Mesenchymal stem cell (in vitro differentiated cells and primary cell): ENCODE results near the gene ROCK1.

Experiments used
- DNase-seq: peaks from one replicate; pipeline ENCODE4 v3.0.0-alpha.2; 2013
- H2AFZ ChIP-seq: one replicate; pipeline ENCODE4 v1.6.1; 2013; ENCODE audit warnings: low read depth, mild to moderate bottlenecking, control low read depth, inconsistent platforms, low read length, moderate library complexity
- H2AK5ac ChIP-seq: 2 replicates; pipeline ENCODE4 v1.6.1; 2013; ENCODE audit warnings: low read length, moderate library complexity, mild to moderate bottlenecking, inconsistent platforms; ENCODE audit not compliant: severe bottlenecking
- H2BK120ac ChIP-seq: one replicate; pipeline ENCODE4 v1.6.1; 2013; ENCODE audit warnings: low read depth, mild to moderate bottlenecking, inconsistent platforms, low read length, moderate library complexity
- H2BK12ac ChIP-seq, 2 experiments: one replicate each; pipeline ENCODE4 v1.6.1; 2013; ENCODE audit warnings: inconsistent platforms in 2 of 2, low read length in 2 of 2, mild to moderate bottlenecking in 2 of 2, moderate library complexity in 2 of 2, control low read depth in 1 of 2
- H2BK15ac ChIP-seq: one replicate; pipeline ENCODE4 v1.6.1; 2013; ENCODE audit warnings: mild to moderate bottlenecking, low read depth, inconsistent platforms; ENCODE audit not compliant: poor library complexity, severe bottlenecking
- H2BK5ac ChIP-seq: 2 replicates; pipeline ENCODE4 v1.6.1; 2013; ENCODE audit warnings: low read depth, mild to moderate bottlenecking, low read length, control low read depth, inconsistent platforms; ENCODE audit not compliant: poor library complexity, severe bottlenecking
- H3K14ac ChIP-seq, 2 experiments: one replicate each; pipeline ENCODE4 v1.6.1; 2013; ENCODE audit warnings: inconsistent platforms in 2 of 2, low read length in 2 of 2, control low read depth in 1 of 2, mild to moderate bottlenecking in 1 of 2, moderate library complexity in 1 of 2
- H3K18ac ChIP-seq, 2 experiments: one replicate each; pipeline ENCODE4 v1.6.1; 2013; ENCODE audit warnings: inconsistent platforms in 2 of 2, low read length in 2 of 2, control low read depth in 1 of 2, low read depth in 1 of 2, mild to moderate bottlenecking in 1 of 2
- H3K23ac ChIP-seq, 2 experiments: one replicate each; pipeline ENCODE4 v1.6.1; 2013; ENCODE audit warnings: inconsistent platforms in 2 of 2, low read length in 2 of 2, mild to moderate bottlenecking in 2 of 2, moderate library complexity in 2 of 2, control low read depth in 1 of 2
- H3K27ac ChIP-seq: 2 replicates; pipeline ENCODE4 v1.5.1; 2013; ENCODE audit warnings: mild to moderate bottlenecking, moderate library complexity, low read length, control low read depth, inconsistent platforms; ENCODE audit not compliant: poor library complexity, severe bottlenecking
- H3K27me3 ChIP-seq, 2 experiments: 2 replicates each; pipeline versions ENCODE4 v1.6.1 to v1.7.0; 2013; ENCODE audit warnings: low read length in 2 of 2, mild to moderate bottlenecking in 2 of 2, moderate library complexity in 2 of 2, control low read depth in 1 of 2, inconsistent platforms in 1 of 2; ENCODE audit not compliant: control insufficient read depth in 1 of 2, insufficient read depth in 1 of 2
- H3K36me3 ChIP-seq, 2 experiments: 2 replicates each; pipeline versions ENCODE4 v1.6.1 to v1.7.0; 2013; ENCODE audit warnings: low read length in 2 of 2, control low read depth in 1 of 2, inconsistent platforms in 1 of 2, low read depth in 1 of 2, mild to moderate bottlenecking in 1 of 2; ENCODE audit not compliant: insufficient read depth in 2 of 2, control insufficient read depth in 1 of 2
- H3K4ac ChIP-seq, 2 experiments: one replicate each; pipeline ENCODE4 v1.6.1; 2013; ENCODE audit warnings: inconsistent platforms in 2 of 2, low read length in 2 of 2, mild to moderate bottlenecking in 2 of 2, moderate library complexity in 2 of 2, control low read depth in 1 of 2, low read depth in 1 of 2
- H3K4me1 ChIP-seq: 2 replicates; pipeline ENCODE4 v1.6.1; 2013; ENCODE audit warnings: low read depth, low read length, control low read depth; ENCODE audit not compliant: control insufficient read depth, insufficient read depth
- H3K4me2 ChIP-seq: 2 replicates; pipeline ENCODE4 v1.6.1; 2013; ENCODE audit warnings: low read length, mild to moderate bottlenecking, inconsistent platforms; ENCODE audit not compliant: poor library complexity, severe bottlenecking
- H3K4me3 ChIP-seq, 2 experiments: 2 replicates each; pipeline versions ENCODE4 v1.5.1 to v1.7.0; 2013; ENCODE audit warnings: low read length in 2 of 2, mild to moderate bottlenecking in 2 of 2, control low read depth in 1 of 2, low read depth in 1 of 2; ENCODE audit not compliant: insufficient read depth in 1 of 2
- H3K79me1 ChIP-seq: replicated peaks from 2 replicates; pipeline ENCODE4 v1.6.1; 2013; ENCODE audit warnings: mild to moderate bottlenecking, control low read depth, low read length, inconsistent platforms; ENCODE audit not compliant: poor library complexity, severe bottlenecking
- H3K9ac ChIP-seq: 2 replicates; pipeline ENCODE4 v1.7.0; 2013; ENCODE audit warnings: mild to moderate bottlenecking, low read length, moderate library complexity
- H3K9me3 ChIP-seq: 2 replicates; pipeline ENCODE4 v1.7.0; 2013; ENCODE audit warnings: mild to moderate bottlenecking, low read length; ENCODE audit not compliant: control insufficient read depth
- H4K8ac ChIP-seq: one replicate; pipeline ENCODE4 v1.6.1; 2013; ENCODE audit warnings: inconsistent platforms, mild to moderate bottlenecking, low read length, moderate library complexity
- H4K91ac ChIP-seq: one replicate; pipeline ENCODE4 v1.6.1; 2013; ENCODE audit warnings: mild to moderate bottlenecking, low read length, inconsistent platforms
- WGBS: methylation state at CpG from one replicate; pipeline ENCODE4 v1.1.7; 2013; ENCODE audit warnings: mixed read lengths; 5-methylcytosine and 5-hydroxymethylcytosine counted together

The ROCK1 gene

GRCh38 chr18:21063011-21063410 is 48.6 kb downstream of the ROCK1 start:
- no peak overlapping the region for H4K91ac ChIP-seq
- H3K27ac ChIP-seq: no peak overlapping the region
- no peak overlapping the region for H3K9ac ChIP-seq

GRCh38 chr18:21057112-21057511 is 54.5 kb downstream of the ROCK1 start:
- DNase-seq: no peak
- H3K36me3 ChIP-seq: peaks cover 0 to 8% of the 10 kb centered on the region in 2 experiments

More at GRCh38 chr18:21063011-21063410, 48.6 kb downstream of the ROCK1 start:
- no peaks in the 10 kb centered on the region for H3K27me3 ChIP-seq
- H3K79me1 ChIP-seq: peaks cover 22% of the 10 kb centered on the region
- H3K23ac ChIP-seq: no peak overlapping the region
- no peaks in the 10 kb centered on the region for H3K9me3 ChIP-seq
- H3K36me3 ChIP-seq: peaks cover 0 to 24% of the 10 kb centered on the region in 2 experiments
- no peak overlapping the region for H3K14ac ChIP-seq
- no peak overlapping the region for H2BK120ac ChIP-seq
- H2BK5ac ChIP-seq: no peak overlapping the region
- no peak overlapping the region for H3K4me2 ChIP-seq
- H2AK5ac ChIP-seq: no peak overlapping the region
- H2AFZ ChIP-seq: no peak overlapping the region
- H3K18ac ChIP-seq: no peak overlapping the region
- H3K4me3 ChIP-seq: no peak overlapping the region
- H2BK15ac ChIP-seq: no peak overlapping the region
- DNase-seq: no peak
- peaks cover 2% of the 10 kb centered on the region for H3K4me1 ChIP-seq
- no peak overlapping the region for H2BK12ac ChIP-seq
- 40% methylated on average over 1 of the region's 1 CpG for WGBS
- no peak overlapping the region for H3K4ac ChIP-seq
- no peak overlapping the region for H4K8ac ChIP-seq

GRCh38 chr18:21056545-21056944 is 55.1 kb downstream of the ROCK1 start:
- DNase-seq: no peak
- no peak overlapping the region for H3K4me3 ChIP-seq
- H3K79me1 ChIP-seq: peaks cover 25% of the 10 kb centered on the region

More at GRCh38 chr18:21057112-21057511, 54.5 kb downstream of the ROCK1 start:
- Histone ChIP-seq H3K18ac (no peak overlapping the region), H3K4me1 (peaks cover 10% of the 10 kb centered on the region), H3K27me3 (no peaks in the 10 kb centered on the region), H3K4ac (no peak overlapping the region), H4K8ac (no peak overlapping the region), H3K27ac (no peak overlapping the region), H3K23ac (no peak overlapping the region), H2AK5ac (no peak overlapping the region), H3K9ac (no peak overlapping the region), H3K79me1 (peaks cover 27% of the 10 kb centered on the region), H3K9me3 (no peaks in the 10 kb centered on the region), H3K14ac (no peak overlapping the region), H2AFZ (no peak overlapping the region), H2BK5ac (no peak overlapping the region), H2BK15ac (no peak overlapping the region), H2BK12ac (no peak overlapping the region), H2BK120ac (no peak overlapping the region), H3K4me3 (no peak overlapping the region), H4K91ac (no peak overlapping the region), H3K4me2 (no peak overlapping the region)
- 90% methylated on average over 1 of the region's 1 CpG for WGBS

GRCh38 chr18:21054252-21054821 is 57.3 kb downstream of the ROCK1 start:
- Histone ChIP-seq H3K4me3 (no peak overlapping the region), H3K79me1 (peaks cover 18% of the 10 kb centered on the region), H2BK15ac (no peak overlapping the region), H4K8ac (no peak overlapping the region), H2BK12ac (no peak overlapping the region), H3K9me3 (no peaks in the 10 kb centered on the region), H2AK5ac (no peak overlapping the region), H2BK5ac (no peak overlapping the region), H3K27ac (no peak overlapping the region), H3K9ac (no peak overlapping the region), H3K23ac (no peak overlapping the region), H3K4ac (no peak overlapping the region), H2AFZ (no peak overlapping the region), H3K18ac (no peak overlapping the region), H3K14ac (no peak overlapping the region), H3K27me3 (no peaks in the 10 kb centered on the region), H3K4me2 (no peak overlapping the region), H3K36me3 (no peaks in the 10 kb centered on the region), H4K91ac (no peak overlapping the region), H2BK120ac (no peak overlapping the region), H3K4me1 (peaks cover 12% of the 10 kb centered on the region)
- 90% methylated on average over 3 of the region's 3 CpGs for WGBS
- DNase-seq: no peak

More at GRCh38 chr18:21056545-21056944, 55.1 kb downstream of the ROCK1 start:
- Histone ChIP-seq H2AK5ac (no peak overlapping the region), H3K27me3 (no peaks in the 10 kb centered on the region), H3K4me2 (no peak overlapping the region), H3K27ac (no peak overlapping the region), H3K9ac (no peak overlapping the region), H3K36me3 (peaks cover 0 to 3% of the 10 kb centered on the region in 2 experiments), H2BK12ac (no peak overlapping the region), H3K9me3 (no peaks in the 10 kb centered on the region), H2BK15ac (no peak overlapping the region), H2AFZ (no peak overlapping the region), H4K8ac (no peak overlapping the region), H3K14ac (no peak overlapping the region), H3K18ac (no peak overlapping the region), H3K23ac (no peak overlapping the region), H3K4ac (no peak overlapping the region), H2BK120ac (no peak overlapping the region), H2BK5ac (no peak overlapping the region), H3K4me1 (peaks cover 10% of the 10 kb centered on the region), H4K91ac (no peak overlapping the region)
